Fibroblast of lung (primary cell): ENCODE data around the gene INHA.

ENCODE experiments used
- EZH2 ChIP-seq: IDR thresholded peaks from 2 replicates; pipeline ENCODE4 v1.5.1; 2012; ENCODE audit warnings: low read length, control low read depth, mild to moderate bottlenecking; ENCODE audit errors: missing control alignments
- TF ChIP-seq, protein P1 (sequence below), 2 donors: IDR thresholded peaks in 1 of 2; conservative IDR thresholded peaks in 1 of 2; 1 replicate in 1 of 2; 2 replicates in 1 of 2; pipeline ENCODE4 v1.5.1; 2011 to 2012; ENCODE audit warnings: low read length in 2 of 2, control low read depth in 1 of 2, inconsistent platforms in 1 of 2, low read depth in 1 of 2, mild to moderate bottlenecking in 1 of 2

DNA sequence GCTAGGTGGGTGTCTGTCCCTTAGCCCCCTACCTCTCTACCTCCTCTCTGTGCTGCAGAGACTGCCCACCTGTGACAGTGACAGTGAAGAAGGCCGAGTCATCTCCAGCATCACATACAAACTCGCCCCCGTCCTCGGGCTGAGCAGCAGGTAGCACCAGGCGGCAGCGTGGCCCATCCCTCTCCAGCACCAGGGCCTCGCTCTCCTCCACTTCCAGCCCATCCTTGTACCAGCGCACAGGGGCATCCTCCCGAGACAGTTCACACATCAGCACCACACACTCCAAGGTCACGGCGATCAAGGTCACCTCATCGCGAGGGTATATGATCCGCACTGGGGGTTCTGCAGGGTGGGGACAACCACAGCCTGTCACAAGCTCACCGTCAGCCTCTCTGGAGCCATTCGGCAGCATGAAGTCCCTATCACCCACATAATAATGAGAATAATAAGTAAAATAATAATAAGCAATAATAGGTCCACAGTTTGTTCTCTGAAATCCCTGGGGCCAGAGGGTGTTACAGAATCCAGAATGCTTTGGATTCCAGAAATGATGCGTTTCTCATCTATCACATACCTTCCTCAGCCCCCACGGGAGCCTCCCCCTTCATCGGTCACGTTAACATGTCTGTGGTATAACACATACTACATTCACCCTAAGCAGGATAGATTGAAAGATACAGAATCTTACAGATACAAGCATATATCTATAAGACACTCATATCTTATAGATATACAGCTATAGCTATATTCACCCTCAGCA, 12.8 kb upstream of the INHA start:
- TF ChIP-seq EZH2, result no peak
- TF ChIP-seq, protein P1, sequence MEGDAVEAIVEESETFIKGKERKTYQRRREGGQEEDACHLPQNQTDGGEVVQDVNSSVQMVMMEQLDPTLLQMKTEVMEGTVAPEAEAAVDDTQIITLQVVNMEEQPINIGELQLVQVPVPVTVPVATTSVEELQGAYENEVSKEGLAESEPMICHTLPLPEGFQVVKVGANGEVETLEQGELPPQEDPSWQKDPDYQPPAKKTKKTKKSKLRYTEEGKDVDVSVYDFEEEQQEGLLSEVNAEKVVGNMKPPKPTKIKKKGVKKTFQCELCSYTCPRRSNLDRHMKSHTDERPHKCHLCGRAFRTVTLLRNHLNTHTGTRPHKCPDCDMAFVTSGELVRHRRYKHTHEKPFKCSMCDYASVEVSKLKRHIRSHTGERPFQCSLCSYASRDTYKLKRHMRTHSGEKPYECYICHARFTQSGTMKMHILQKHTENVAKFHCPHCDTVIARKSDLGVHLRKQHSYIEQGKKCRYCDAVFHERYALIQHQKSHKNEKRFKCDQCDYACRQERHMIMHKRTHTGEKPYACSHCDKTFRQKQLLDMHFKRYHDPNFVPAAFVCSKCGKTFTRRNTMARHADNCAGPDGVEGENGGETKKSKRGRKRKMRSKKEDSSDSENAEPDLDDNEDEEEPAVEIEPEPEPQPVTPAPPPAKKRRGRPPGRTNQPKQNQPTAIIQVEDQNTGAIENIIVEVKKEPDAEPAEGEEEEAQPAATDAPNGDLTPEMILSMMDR (conservative IDR thresholded peaks at IDR 0.05 in 1 of 2, IDR thresholded peaks at IDR 0.05 in 1 of 2; ENCODE audit: low read depth in 1 of 2, low read length in 2 of 2), result no peak
